ENCODE data around the gene CALD1.

GRCh38 chr7:134842886-134843430 is 63.5 kb downstream of the CALD1 start:
- TF ChIP-seq POLR2AphosphoS5 (IDR thresholded peaks at IDR 0.05), result no peak
- no peak for TF ChIP-seq CTCF (IDR thresholded peaks at IDR 0.05)
- no peak for TF ChIP-seq POLR2A (IDR thresholded peaks at IDR 0.05)
- no peak for TF ChIP-seq EP300 (IDR thresholded peaks at IDR 0.05; ENCODE audit: low read depth)
